Muscle layer of duodenum (tissue), 2 donors: ENCODE data around the gene APOC4.

Source experiments
- H3K27ac ChIP-seq: one replicate; pipeline ENCODE4 v1.7.0; 2013; ENCODE audit warnings: mild to moderate bottlenecking, low read length
- H3K27me3 ChIP-seq: one replicate; pipeline ENCODE4 v1.7.0; 2013; ENCODE audit warnings: low read depth, mild to moderate bottlenecking, control low read depth, low read length
- H3K36me3 ChIP-seq, 2 donors: one replicate each; pipeline ENCODE4 v1.7.0; 2013; ENCODE audit warnings: low read length in 2 of 2, control low read depth in 1 of 2, mild to moderate bottlenecking in 1 of 2; ENCODE audit not compliant: insufficient read depth in 2 of 2, control insufficient read depth in 1 of 2
- H3K4me1 ChIP-seq, 2 donors: one replicate each; pipeline ENCODE4 v1.7.0; 2013; ENCODE audit warnings: low read length in 2 of 2, mild to moderate bottlenecking in 2 of 2, control low read depth in 1 of 2, moderate library complexity in 1 of 2; ENCODE audit not compliant: insufficient read depth in 2 of 2, control insufficient read depth in 1 of 2
- H3K4me3 ChIP-seq, 2 donors: one replicate each; pipeline ENCODE4 v1.7.0; 2013; ENCODE audit warnings: low read length in 2 of 2, low read depth in 1 of 2, mild to moderate bottlenecking in 1 of 2
- H3K9me3 ChIP-seq, 2 donors: one replicate each; pipeline ENCODE4 v1.7.0; 2013; ENCODE audit warnings: low read length in 2 of 2, control low read depth in 1 of 2, mild to moderate bottlenecking in 1 of 2; ENCODE audit not compliant: control insufficient read depth in 1 of 2
- donor health status: healthy.

The APOC4 gene

GRCh38 chr19:44951179-44952159, 9.4 kb downstream of the APOC4 start:
- H3K36me3 ChIP-seq = peaks cover 0 to 19% of the 10 kb centered on the region in 2 donors
- H3K4me3 ChIP-seq = no peak overlapping the region
- peaks cover 6 to 22% of the 10 kb centered on the region in 2 donors for H3K4me1 ChIP-seq
- H3K9me3 ChIP-seq = no peaks in the 10 kb centered on the region
- H3K27ac ChIP-seq = no peak overlapping the region
- no peaks in the 10 kb centered on the region for H3K27me3 ChIP-seq

- H3K27ac ChIP-seq = peak overlapping the region; percentile 95
- peaks cover 14 to 41% of the 10 kb centered on the region in 2 donors for H3K4me1 ChIP-seq
Observed at GRCh38 chr19:44954278-44954648, 12.2 kb downstream of the APOC4 start.

GRCh38 chr19:44954649-44955504, 12.8 kb downstream of the APOC4 start, which contains the start of gene CLPTM1:
Gene CLPTM1, plus strand, starts transcription at chr19:44955380. Its CDS starts 16 bp downstream, at chr19:44955396.
- peak within 1 kb of the TSS; percentile 95 for H3K27ac ChIP-seq
- no peaks in the 10 kb centered on the region for H3K27me3 ChIP-seq
- peak within 1 kb of the TSS; percentile 95 to 96 for H3K4me3 ChIP-seq
- no peaks in the 10 kb centered on the region for H3K9me3 ChIP-seq
- peaks cover 0 to 13% of the 10 kb centered on the region in 2 donors for H3K36me3 ChIP-seq
- H3K4me1 ChIP-seq = peaks cover 14 to 41% of the 10 kb centered on the region in 2 donors

More at GRCh38 chr19:44954278-44954648, 12.2 kb downstream of the APOC4 start:
- H3K27me3 ChIP-seq = no peaks in the 10 kb centered on the region
- H3K9me3 ChIP-seq = no peaks in the 10 kb centered on the region
- peaks cover 0 to 19% of the 10 kb centered on the region in 2 donors for H3K36me3 ChIP-seq
- H3K4me3 ChIP-seq = peak overlapping the region; percentile 95 to 96

- peak overlapping the region; percentile 61 for H3K27ac ChIP-seq
- H3K27me3 ChIP-seq = no peaks in the 10 kb centered on the region
- peak overlapping the region; percentile 95 to 96 for H3K4me3 ChIP-seq
- peaks cover 14 to 41% of the 10 kb centered on the region in 2 donors for H3K4me1 ChIP-seq
- H3K9me3 ChIP-seq = no peaks in the 10 kb centered on the region
- H3K36me3 ChIP-seq = peaks cover 0 to 7% of the 10 kb centered on the region in 2 donors
Observed at GRCh38 chr19:44955505-44956439, 13.7 kb downstream of the APOC4 start.

- Histone ChIP-seq H3K4me3 (no peak overlapping the region), H3K27ac (no peak overlapping the region), H3K27me3 (no peaks in the 10 kb centered on the region)
Observed at GRCh38 chr19:44957526-44957925, 15.5 kb downstream of the APOC4 start.

GRCh38 chr19:44958090-44958489, 16.1 kb downstream of the APOC4 start:
- H3K4me1 ChIP-seq = peaks cover 14 to 37% of the 10 kb centered on the region in 2 donors
- no peaks in the 10 kb centered on the region for H3K9me3 ChIP-seq
- no peak overlapping the region for H3K27ac ChIP-seq
- no peak overlapping the region for H3K4me3 ChIP-seq
- peaks cover 5 to 7% of the 10 kb centered on the region in 2 donors for H3K36me3 ChIP-seq
- no peaks in the 10 kb centered on the region for H3K27me3 ChIP-seq

More at GRCh38 chr19:44957526-44957925, 15.5 kb downstream of the APOC4 start:
- peaks cover 14 to 37% of the 10 kb centered on the region in 2 donors for H3K4me1 ChIP-seq
- H3K9me3 ChIP-seq = no peaks in the 10 kb centered on the region
- peaks cover 5 to 7% of the 10 kb centered on the region in 2 donors for H3K36me3 ChIP-seq

- H3K27ac ChIP-seq = no peak overlapping the region
- H3K9me3 ChIP-seq = no peaks in the 10 kb centered on the region
- no peaks in the 10 kb centered on the region for H3K27me3 ChIP-seq
- no peak overlapping the region for H3K4me3 ChIP-seq
- H3K4me1 ChIP-seq = peaks cover 14 to 26% of the 10 kb centered on the region in 2 donors
- peaks cover 8 to 9% of the 10 kb centered on the region in 2 donors for H3K36me3 ChIP-seq
Observed at GRCh38 chr19:44959691-44960090, 17.7 kb downstream of the APOC4 start.

- Histone ChIP-seq H3K27me3 (no peaks in the 10 kb centered on the region), H3K9me3 (no peaks in the 10 kb centered on the region), H3K4me1 (peaks cover 11 to 23% of the 10 kb centered on the region in 2 donors), H3K36me3 (peaks cover 8 to 10% of the 10 kb centered on the region in 2 donors), H3K4me3 (no peak overlapping the region), H3K27ac (no peak overlapping the region)
Observed at GRCh38 chr19:44960906-44961728, 19.1 kb downstream of the APOC4 start.

- Histone ChIP-seq H3K36me3 (peaks cover 8 to 10% of the 10 kb centered on the region in 2 donors), H3K4me1 (peaks cover 6 to 16% of the 10 kb centered on the region in 2 donors), H3K27ac (no peak overlapping the region), H3K27me3 (no peaks in the 10 kb centered on the region), H3K4me3 (no peak overlapping the region), H3K9me3 (no peaks in the 10 kb centered on the region)
Observed at GRCh38 chr19:44961821-44962220, 19.8 kb downstream of the APOC4 start.

GRCh38 chr19:44968118-44968517, 26.1 kb downstream of the APOC4 start:
- peaks cover 4 to 26% of the 10 kb centered on the region in 2 donors for H3K36me3 ChIP-seq
- H3K4me1 ChIP-seq = no peaks in the 10 kb centered on the region
- no peaks in the 10 kb centered on the region for H3K9me3 ChIP-seq
- no peaks in the 10 kb centered on the region for H3K27me3 ChIP-seq
- no peak overlapping the region for H3K4me3 ChIP-seq
- H3K27ac ChIP-seq = no peak overlapping the region
